ENCODE data around the gene PTGER4. TPM values are rescaled to one million over a fixed set of nuclear protein-coding genes. Genes with fewer than 3 reads are reported as not detected.
"Not testable (repeated sequence)": the region's sequence is repeated elsewhere in the genome, so short reads cannot be mapped to it uniquely, and the experiment has no call there.

PTGER4 gene
- total and polyA plus RNA-seq, 2 experiments from 2014 or later, result 0.41 TPM; not detected in 1

DNA sequence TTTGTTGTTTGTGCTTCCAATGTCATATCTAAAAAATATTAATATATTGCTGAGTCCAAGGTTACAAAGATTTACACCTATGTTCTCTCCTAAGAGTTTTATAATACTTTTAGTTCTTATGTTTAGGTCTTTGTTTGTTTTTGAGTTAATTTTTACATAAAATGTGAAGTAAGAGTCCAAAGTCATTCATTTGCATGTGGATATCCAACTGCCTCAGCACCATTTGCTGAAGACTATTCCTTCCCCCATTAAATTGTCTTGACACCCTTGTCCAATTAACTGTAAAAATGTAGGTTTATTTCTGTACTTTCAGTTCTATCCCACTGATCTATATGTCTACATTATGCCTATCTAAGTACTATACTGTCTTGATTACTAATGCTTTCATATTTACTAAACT is 40.4 kb downstream of the PTGER4 start:
- no peak overlapping the region for H3K4me3 ChIP-seq
- no peaks in the 10 kb centered on the region for H3K9me2 ChIP-seq (ENCODE audit: insufficient read depth)
- H2AFZ ChIP-seq, result no peak overlapping the region
- peaks cover 14% of the 10 kb centered on the region for H3K4me1 ChIP-seq (ENCODE audit: insufficient read depth)
- H3F3A ChIP-seq (ENCODE audit: insufficient read depth), result peaks cover 8% of the 10 kb centered on the region; the same call in 1 of the 2 replicates
- TF ChIP-seq EZH2phosphoT487 (IDR thresholded peaks at IDR 0.05; ENCODE audit: insufficient read depth, low read depth), result no peak
- TF ChIP-seq EZH2 (IDR thresholded peaks at IDR 0.05; ENCODE audit: insufficient read depth, poor library complexity, severe bottlenecking), result no peak
- no peak for DNase-seq
- H3K27ac ChIP-seq, result no peak overlapping the region
- no peak overlapping the region for H3K9ac ChIP-seq
- H3K79me2 ChIP-seq (ENCODE audit: insufficient read depth), result no peaks in the 10 kb centered on the region
- H4K20me1 ChIP-seq (ENCODE audit: insufficient read depth), result no peaks in the 10 kb centered on the region
- H3K9me3 ChIP-seq (ENCODE audit: low read depth), result no peaks in the 10 kb centered on the region
- H3K27me3 ChIP-seq (replicated peaks; ENCODE audit: insufficient read depth), result no peaks in the 10 kb centered on the region
- in situ Hi-C loops (cut with MboI), result no loop called here
- H3K36me3 ChIP-seq (ENCODE audit: low read depth), result 0 out of 2 replicates have a peak, but pooled peaks cover 9% of the 10 kb centered on the region
- H3K4me2 ChIP-seq (ENCODE audit: unreplicated experiment), result no peak overlapping the region

DNA sequence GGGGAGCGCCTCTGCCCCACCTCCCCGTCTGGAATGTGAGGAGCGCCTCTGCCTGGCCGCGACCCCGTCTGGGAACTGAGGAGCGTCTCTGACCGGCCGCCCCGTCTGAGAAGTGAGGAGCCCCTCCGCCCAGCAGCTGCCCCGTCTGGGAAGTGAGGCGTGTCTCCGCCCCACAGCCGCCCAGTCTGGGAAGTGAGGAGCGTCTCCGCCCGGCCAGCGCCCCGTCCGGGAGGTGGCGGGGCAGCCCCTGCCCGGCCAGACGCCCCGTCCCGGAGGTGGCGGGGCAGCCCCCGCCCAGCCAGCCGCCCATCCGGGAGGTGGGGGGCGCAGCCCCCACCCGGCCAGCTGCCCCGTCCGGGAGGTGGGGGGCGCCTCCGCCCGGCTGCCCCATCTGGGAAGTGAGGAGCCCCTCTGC is 42.8 kb downstream of the PTGER4 start:
- H3K79me2 ChIP-seq (ENCODE audit: insufficient read depth); H3F3A ChIP-seq (ENCODE audit: insufficient read depth); H3K9ac ChIP-seq; H3K9me3 ChIP-seq (ENCODE audit: low read depth); H3K4me2 ChIP-seq (ENCODE audit: unreplicated experiment); H3K4me1 ChIP-seq (ENCODE audit: insufficient read depth); in situ Hi-C loops (cut with MboI); H3K27ac ChIP-seq; H3K9me2 ChIP-seq (ENCODE audit: insufficient read depth); H4K20me1 ChIP-seq (ENCODE audit: insufficient read depth); H3K4me3 ChIP-seq; DNase-seq; H2AFZ ChIP-seq; H3K27me3 ChIP-seq (replicated peaks; ENCODE audit: insufficient read depth): not testable (repeated sequence)
- 95 to 97% methylated on average over 24 to 37 of the region's 37 CpGs for WGBS, 2 experiments (ENCODE audit: low coverage in 1 of 2, low lambda C conversion rate in 2 of 2, missing lambda C conversion rate in 2 of 2)
- peaks cover 18% of the 10 kb centered on the region; the same call in 1 of the 2 replicates for H3K36me3 ChIP-seq (ENCODE audit: low read depth)

DNA sequence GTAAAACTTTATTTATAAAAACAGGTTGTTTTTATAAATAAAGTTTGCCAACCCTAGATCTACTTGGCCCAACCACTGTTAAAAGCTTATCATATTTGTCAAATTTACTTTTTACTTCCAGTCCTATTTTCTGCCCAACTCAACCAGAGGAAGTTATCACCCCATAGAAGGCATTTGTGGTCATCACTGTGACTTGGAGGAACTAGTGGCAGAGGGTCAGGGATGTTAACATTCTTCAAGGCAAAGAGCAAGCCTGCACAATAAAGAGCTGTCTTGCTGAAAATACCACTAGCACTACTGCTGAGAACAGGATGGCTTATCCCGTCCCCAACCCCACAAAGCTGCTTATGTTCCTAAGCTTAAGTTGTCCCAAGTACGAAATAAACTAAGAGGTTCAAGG is 53.7 kb downstream of the PTGER4 start:
- Histone ChIP-seq H3K4me1 (ENCODE audit: insufficient read depth) (peaks cover 23% of the 10 kb centered on the region), H2AFZ (no peak overlapping the region), H3K4me3 (no peak overlapping the region), H4K20me1 (ENCODE audit: insufficient read depth) (no peaks in the 10 kb centered on the region), H3K36me3 (ENCODE audit: low read depth) (no peaks in the 10 kb centered on the region), H3F3A (ENCODE audit: insufficient read depth) (peaks cover 23% of the 10 kb centered on the region), H3K27ac (no peak overlapping the region), H3K4me2 (ENCODE audit: unreplicated experiment) (no peak overlapping the region), H3K9me2 (ENCODE audit: insufficient read depth) (no peaks in the 10 kb centered on the region), H3K9ac (no peak overlapping the region), H3K27me3 (replicated peaks; ENCODE audit: insufficient read depth) (no peaks in the 10 kb centered on the region), H3K79me2 (ENCODE audit: insufficient read depth) (no peaks in the 10 kb centered on the region), H3K9me3 (ENCODE audit: low read depth) (no peaks in the 10 kb centered on the region)
- in situ Hi-C loops (cut with MboI), result loop anchor here (25.0 kb wide), 1 partner anchor 1146 kb away; no protein-coding TSS in a partner anchor
- TF ChIP-seq EZH2 (IDR thresholded peaks at IDR 0.05; ENCODE audit: insufficient read depth, poor library complexity, severe bottlenecking), result no peak
- no peak for TF ChIP-seq EZH2phosphoT487 (IDR thresholded peaks at IDR 0.05; ENCODE audit: insufficient read depth, low read depth)
- WGBS, 2 experiments (ENCODE audit: low coverage in 1 of 2, low lambda C conversion rate in 2 of 2, missing lambda C conversion rate in 2 of 2), result 93 to 100% methylated on average over 2 of the region's 2 CpGs
- DNase-seq, result no peak

GRCh38 chr5:40733879-40734563 is 54.3 kb downstream of the PTGER4 start:
- Histone ChIP-seq H3K9me2 (ENCODE audit: insufficient read depth) (no peaks in the 10 kb centered on the region), H3K9me3 (ENCODE audit: low read depth) (no peaks in the 10 kb centered on the region), H3K4me3 (no peak overlapping the region), H3F3A (ENCODE audit: insufficient read depth) (peaks cover 27% of the 10 kb centered on the region), H3K36me3 (ENCODE audit: low read depth) (no peaks in the 10 kb centered on the region), H3K27me3 (replicated peaks; ENCODE audit: insufficient read depth) (no peaks in the 10 kb centered on the region), H4K20me1 (ENCODE audit: insufficient read depth) (no peaks in the 10 kb centered on the region), H3K9ac (no peak overlapping the region), H3K27ac (no peak overlapping the region), H3K79me2 (ENCODE audit: insufficient read depth) (no peaks in the 10 kb centered on the region), H3K4me1 (ENCODE audit: insufficient read depth) (peaks cover 23% of the 10 kb centered on the region), H2AFZ (no peak overlapping the region), H3K4me2 (ENCODE audit: unreplicated experiment) (no peak overlapping the region)
- WGBS, 2 experiments (ENCODE audit: low coverage in 1 of 2, low lambda C conversion rate in 2 of 2, missing lambda C conversion rate in 2 of 2), result 46 to 48% methylated on average over 3 of the region's 3 CpGs
- in situ Hi-C loops (cut with MboI), result loop anchor here (25.0 kb wide), 1 partner anchor 1147 kb away; no protein-coding TSS in a partner anchor
- no peak for DNase-seq
- TF ChIP-seq EZH2phosphoT487 (IDR thresholded peaks at IDR 0.05; ENCODE audit: insufficient read depth, low read depth), result no peak
- no peak for TF ChIP-seq EZH2 (IDR thresholded peaks at IDR 0.05; ENCODE audit: insufficient read depth, poor library complexity, severe bottlenecking)
